ENCODE data around the gene ARHGEF37.
A peak's percentile ranks its signal among the peaks of the same experiment; 100 is the strongest.

The ARHGEF37 gene

GRCh38 chr5:149632311-149633251 lies 51.3 kb downstream of the ARHGEF37 start:
- intact Hi-C loops (cut with micrococcal nuclease): loop anchor here (10.0 kb wide), 1 partner anchor 332 kb away; the partner anchor contains the start of gene SLC26A2
- no peak overlapping the region for H3K4me3 Mint-ChIP-seq

DNA sequence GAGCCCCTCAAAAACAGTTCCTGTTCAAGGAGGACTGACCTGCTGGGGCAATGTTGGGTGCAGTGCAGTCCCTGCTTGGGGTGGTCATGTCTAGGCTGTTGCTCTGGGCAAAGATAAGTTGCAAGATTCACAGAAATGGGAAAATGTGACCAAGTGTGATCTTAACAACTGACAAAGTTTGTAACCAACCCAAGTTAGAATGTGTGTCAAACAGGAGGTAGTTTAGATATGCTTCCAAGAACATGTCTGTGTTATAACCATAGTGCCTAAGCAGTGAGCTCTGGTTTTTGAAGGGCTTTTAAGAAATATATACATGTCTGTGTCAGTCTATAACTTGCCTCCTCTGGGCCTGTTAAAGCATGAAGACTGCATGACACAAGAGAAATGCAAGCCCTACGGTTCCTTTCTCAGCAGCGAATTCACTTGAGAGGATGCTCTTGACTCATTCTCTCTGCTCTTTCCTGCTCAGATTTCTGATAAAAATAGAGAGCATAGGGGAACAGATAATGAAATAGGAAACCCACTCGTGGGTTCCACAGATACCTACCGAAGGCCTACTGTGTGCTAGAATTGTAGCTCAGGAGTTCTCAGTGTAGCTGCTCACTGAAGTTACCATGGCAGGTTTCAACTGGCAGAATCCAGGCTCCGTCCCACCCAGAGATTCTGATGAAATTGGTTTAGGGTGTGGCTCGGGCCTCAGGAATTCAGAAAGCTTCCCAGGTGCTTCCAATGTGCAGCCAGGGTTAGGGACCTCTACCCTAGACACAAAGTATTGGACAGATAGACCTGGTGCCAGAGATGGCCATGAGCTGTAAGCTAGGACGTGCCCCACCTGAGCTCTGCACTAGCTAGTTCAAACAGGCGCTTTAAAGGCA lies 52.4 kb downstream of the ARHGEF37 start:
- intact Hi-C loops (cut with micrococcal nuclease): loop anchor here (10.0 kb wide), 1 partner anchor 331 kb away; the partner anchor contains the start of gene SLC26A2
- Mint-ChIP-seq H3K4me1 (ENCODE audit: low read depth) (peaks cover 16% of the 10 kb centered on the region), H3K27me3 (no peaks in the 10 kb centered on the region), H3K4me3 (no peak overlapping the region), H3K36me3 (ENCODE audit: low read depth) (no peaks in the 10 kb centered on the region), H3K27ac (peak overlapping the region; percentile 36), H3K9me3 (no peaks in the 10 kb centered on the region)

More at GRCh38 chr5:149632311-149633251, 51.3 kb downstream of the ARHGEF37 start:
- peak overlapping the region; percentile 36 for H3K27ac Mint-ChIP-seq
- peaks cover 25% of the 10 kb centered on the region for H3K4me1 Mint-ChIP-seq (ENCODE audit: low read depth)
- no peaks in the 10 kb centered on the region for H3K36me3 Mint-ChIP-seq (ENCODE audit: low read depth)
- no peaks in the 10 kb centered on the region for H3K9me3 Mint-ChIP-seq
- peaks cover 2% of the 10 kb centered on the region for H3K27me3 Mint-ChIP-seq

DNA sequence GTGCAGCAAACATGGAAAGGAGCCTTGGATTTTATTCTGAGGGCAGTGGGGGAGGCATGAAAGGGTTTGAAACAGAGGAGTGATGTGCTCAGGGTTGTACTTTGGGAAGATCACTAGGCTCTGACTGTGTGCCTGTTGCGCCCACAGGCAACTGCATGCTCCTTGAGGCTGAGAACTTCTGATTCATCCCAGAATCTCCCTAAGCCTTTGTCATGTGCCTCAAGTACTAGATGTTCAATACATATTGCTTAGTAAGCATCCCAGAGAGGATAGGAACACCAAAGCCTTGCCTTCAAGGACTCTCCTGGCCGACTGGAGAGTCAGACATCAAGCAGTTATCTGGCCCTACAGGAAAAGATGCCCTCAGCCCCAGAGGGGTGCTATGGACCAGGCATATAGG lies 54.1 kb downstream of the ARHGEF37 start:
- no peaks in the 10 kb centered on the region for H3K27me3 Mint-ChIP-seq
- intact Hi-C loops (cut with micrococcal nuclease): loop anchor here (5.0 to 10.0 kb wide), 2 partner anchors 217 to 329 kb away; partner anchors contain the start of gene SLC26A2
- H3K27ac Mint-ChIP-seq: no peak overlapping the region

GRCh38 chr5:149636191-149636860 lies 55.0 kb downstream of the ARHGEF37 start:
- no peaks in the 10 kb centered on the region for H3K36me3 Mint-ChIP-seq (ENCODE audit: low read depth)
- no peak overlapping the region for H3K27ac Mint-ChIP-seq
- H3K4me3 Mint-ChIP-seq: no peak overlapping the region
- H3K27me3 Mint-ChIP-seq: no peaks in the 10 kb centered on the region
- H3K9me3 Mint-ChIP-seq: no peaks in the 10 kb centered on the region
- H3K4me1 Mint-ChIP-seq (ENCODE audit: low read depth): peaks cover 25% of the 10 kb centered on the region
- intact Hi-C loops (cut with micrococcal nuclease): loop anchor here (1.0 to 10.0 kb wide), 3 partner anchors 192 to 328 kb away; partner anchors contain the start of gene SLC26A2

More for the DNA sequence above, 54.1 kb downstream of the ARHGEF37 start:
- Mint-ChIP-seq H3K36me3 (ENCODE audit: low read depth) (no peaks in the 10 kb centered on the region), H3K4me1 (ENCODE audit: low read depth) (peaks cover 25% of the 10 kb centered on the region), H3K4me3 (no peak overlapping the region), H3K9me3 (no peaks in the 10 kb centered on the region)

DNA sequence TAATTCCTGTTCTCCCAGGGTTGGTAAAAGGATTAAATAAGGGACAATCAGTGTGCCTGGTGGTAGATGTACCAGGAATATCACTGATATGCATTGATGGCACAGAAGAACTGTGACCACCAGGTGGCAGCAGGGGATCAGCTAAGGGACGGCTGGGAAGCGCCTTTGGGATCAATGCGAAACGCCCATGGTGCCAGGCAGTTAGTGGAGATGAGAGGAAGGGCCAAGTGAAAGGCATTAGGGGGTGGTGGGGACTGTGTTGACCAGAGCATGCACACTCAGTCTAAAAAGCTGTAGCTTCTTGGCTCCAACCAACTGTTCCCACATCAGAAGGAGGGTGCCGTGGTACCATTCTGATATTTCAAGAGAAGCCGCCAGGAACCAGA lies 55.6 kb downstream of the ARHGEF37 start:
- Mint-ChIP-seq H3K9me3 (no peaks in the 10 kb centered on the region), H3K4me1 (ENCODE audit: low read depth) (peaks cover 24% of the 10 kb centered on the region), H3K4me3 (no peak overlapping the region), H3K27me3 (no peaks in the 10 kb centered on the region), H3K27ac (no peak overlapping the region), H3K36me3 (ENCODE audit: low read depth) (no peaks in the 10 kb centered on the region)
- intact Hi-C loops (cut with micrococcal nuclease): loop anchor here (1.0 to 10.0 kb wide), 4 partner anchors 191 to 353 kb away; partner anchors contain the start of gene SLC26A2

- intact Hi-C loops (cut with micrococcal nuclease): loop anchor here (5.0 to 10.0 kb wide), 2 partner anchors 214 to 327 kb away; partner anchors contain the start of gene SLC26A2
- H3K27ac Mint-ChIP-seq: no peak overlapping the region
- H3K4me1 Mint-ChIP-seq (ENCODE audit: low read depth): peaks cover 11% of the 10 kb centered on the region
- no peak overlapping the region for H3K4me3 Mint-ChIP-seq
- H3K27me3 Mint-ChIP-seq: no peaks in the 10 kb centered on the region
- no peaks in the 10 kb centered on the region for H3K36me3 Mint-ChIP-seq (ENCODE audit: low read depth)
- no peaks in the 10 kb centered on the region for H3K9me3 Mint-ChIP-seq
These were observed 56.8 kb downstream of the ARHGEF37 start for GRCh38 chr5:149638136-149638535.

DNA sequence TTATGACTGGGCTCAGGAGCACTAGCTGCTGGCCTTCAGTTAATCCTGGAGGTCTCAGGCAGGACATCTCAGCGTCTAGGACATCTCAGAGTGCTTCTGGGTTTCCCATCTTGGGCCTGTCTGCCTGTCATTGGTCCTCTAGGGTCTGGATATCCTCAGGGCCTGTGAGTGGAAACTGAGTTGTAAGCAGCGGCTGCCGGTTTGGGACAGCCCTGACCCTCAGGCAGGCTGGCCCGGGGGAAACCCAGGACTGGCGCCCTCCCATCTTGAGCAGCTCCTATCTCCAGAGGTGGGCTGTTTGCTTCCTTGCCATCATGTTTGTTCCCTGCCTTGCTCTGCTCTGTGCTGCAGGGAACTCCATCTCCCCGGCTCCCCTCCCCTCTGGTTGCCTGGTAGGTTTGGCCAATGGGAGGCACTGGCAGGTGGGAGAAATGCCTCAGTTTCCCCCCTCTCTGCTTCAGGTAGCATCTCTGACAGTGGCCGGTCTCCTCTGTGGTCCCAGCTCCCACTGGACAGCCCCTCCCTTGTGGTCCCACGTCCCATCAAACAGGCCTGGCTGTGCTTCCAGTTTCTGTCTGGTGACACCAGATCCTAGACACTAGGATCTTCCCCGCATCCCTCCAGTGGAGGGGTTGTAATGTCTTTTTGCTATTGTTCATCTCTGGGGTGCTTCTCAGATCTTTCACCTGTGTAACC lies 57.4 kb downstream of the ARHGEF37 start:
- H3K4me1 Mint-ChIP-seq (ENCODE audit: low read depth): peaks cover 9% of the 10 kb centered on the region
- no peak overlapping the region for H3K4me3 Mint-ChIP-seq
- intact Hi-C loops (cut with micrococcal nuclease): loop anchor here (5.0 to 10.0 kb wide), 2 partner anchors 214 to 326 kb away; partner anchors contain the start of gene SLC26A2
- H3K9me3 Mint-ChIP-seq: no peaks in the 10 kb centered on the region
- no peak overlapping the region for H3K27ac Mint-ChIP-seq
- peaks cover under 1% of the 10 kb centered on the region for H3K27me3 Mint-ChIP-seq
- H3K36me3 Mint-ChIP-seq (ENCODE audit: low read depth): no peaks in the 10 kb centered on the region

GRCh38 chr5:149639737-149640136 lies 58.4 kb downstream of the ARHGEF37 start:
- H3K27ac Mint-ChIP-seq: no peak overlapping the region
- intact Hi-C loops (cut with micrococcal nuclease): loop anchor here (5.0 to 10.0 kb wide), 2 partner anchors 213 to 325 kb away; partner anchors contain the start of gene SLC26A2
- H3K4me1 Mint-ChIP-seq (ENCODE audit: low read depth): peaks cover 9% of the 10 kb centered on the region
- no peaks in the 10 kb centered on the region for H3K36me3 Mint-ChIP-seq (ENCODE audit: low read depth)
- H3K4me3 Mint-ChIP-seq: no peak overlapping the region
- H3K27me3 Mint-ChIP-seq: peaks cover 1% of the 10 kb centered on the region
- H3K9me3 Mint-ChIP-seq: no peaks in the 10 kb centered on the region

GRCh38 chr5:149640350-149640999 lies 59.2 kb downstream of the ARHGEF37 start:
- H3K27ac Mint-ChIP-seq: no peak overlapping the region
- intact Hi-C loops (cut with micrococcal nuclease): no loop called here
- H3K4me1 Mint-ChIP-seq (ENCODE audit: low read depth): peaks cover 10% of the 10 kb centered on the region
- no peak overlapping the region for H3K4me3 Mint-ChIP-seq
- no peaks in the 10 kb centered on the region for H3K36me3 Mint-ChIP-seq (ENCODE audit: low read depth)
- H3K9me3 Mint-ChIP-seq: no peaks in the 10 kb centered on the region
- H3K27me3 Mint-ChIP-seq: peaks cover 1% of the 10 kb centered on the region

- Mint-ChIP-seq H3K36me3 (ENCODE audit: low read depth) (no peaks in the 10 kb centered on the region), H3K27me3 (peaks cover 3% of the 10 kb centered on the region), H3K4me3 (no peak overlapping the region), H3K4me1 (ENCODE audit: low read depth) (peaks cover 15% of the 10 kb centered on the region), H3K9me3 (no peaks in the 10 kb centered on the region), H3K27ac (no peak overlapping the region)
- intact Hi-C loops (cut with micrococcal nuclease): no loop called here
These were observed 59.8 kb downstream of the ARHGEF37 start for GRCh38 chr5:149641000-149641576.

GRCh38 chr5:149641600-149641999 lies 60.3 kb downstream of the ARHGEF37 start:
- Mint-ChIP-seq H3K36me3 (ENCODE audit: low read depth) (no peaks in the 10 kb centered on the region), H3K4me3 (no peak overlapping the region), H3K27ac (no peak overlapping the region), H3K9me3 (no peaks in the 10 kb centered on the region), H3K27me3 (peaks cover 3% of the 10 kb centered on the region), H3K4me1 (ENCODE audit: low read depth) (peaks cover 15% of the 10 kb centered on the region)
- intact Hi-C loops (cut with micrococcal nuclease): no loop called here

- H3K4me1 Mint-ChIP-seq (ENCODE audit: low read depth): peaks cover 15% of the 10 kb centered on the region
- H3K9me3 Mint-ChIP-seq: no peaks in the 10 kb centered on the region
- H3K36me3 Mint-ChIP-seq (ENCODE audit: low read depth): no peaks in the 10 kb centered on the region
- intact Hi-C loops (cut with micrococcal nuclease): no loop called here
- H3K27ac Mint-ChIP-seq: no peak overlapping the region
- peaks cover 3% of the 10 kb centered on the region for H3K27me3 Mint-ChIP-seq
- H3K4me3 Mint-ChIP-seq: no peak overlapping the region
These were observed 62.5 kb downstream of the ARHGEF37 start for GRCh38 chr5:149643781-149644180.

Measured in dendritic cell treated with granulocyte-macrophage colony-stimulating factor and Interleukin-4, amounts not matched to agents 40 ng/mL and 50 ng/mL, for 4 days (primary cell).